ENCODE data around the gene DUSP23. TPM values are rescaled to one million over a fixed set of nuclear protein-coding genes. Genes with fewer than 3 reads are reported as not detected.

DUSP23 gene
- polyA plus RNA-seq, 1 experiment, result 22.8 TPM

DNA sequence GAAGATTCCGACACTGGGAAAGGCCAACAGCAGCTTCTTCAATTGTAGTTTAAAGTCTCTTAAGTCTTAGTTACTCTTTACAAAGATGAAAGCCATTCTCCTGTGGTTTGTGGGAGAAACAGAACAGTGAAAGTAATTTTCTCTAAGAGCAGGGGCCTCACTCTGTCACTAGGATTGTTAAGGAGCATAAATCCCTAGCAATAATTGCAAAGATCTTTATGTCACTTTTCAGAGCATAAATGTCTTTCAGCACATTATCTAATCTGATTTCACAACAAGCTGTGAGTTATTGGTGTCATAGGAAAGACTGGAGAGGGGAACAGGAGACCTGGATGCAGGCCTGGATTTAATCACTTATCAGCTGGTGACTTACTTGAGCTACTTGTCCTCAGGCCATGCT is 32.4 kb upstream of the DUSP23 start:
- DNase-seq (ENCODE audit: low read depth), result no peak
- Histone ChIP-seq H3K4me3 (ENCODE audit: low read depth, low read length) (no peak overlapping the region), H3K36me3 (ENCODE audit: control insufficient read depth, insufficient read depth, low read length) (no peaks in the 10 kb centered on the region), H3K27me3 (ENCODE audit: control insufficient read depth, insufficient read depth, low read length) (no peaks in the 10 kb centered on the region)
- ChIA-PET CTCF (interaction anchor here (1.8 kb wide), 1 partner anchor 8 kb away, joined by 4 read pairs; no protein-coding TSS in a partner anchor), POLR2A (no interaction called here)
- TF ChIP-seq CTCF (IDR thresholded peaks at IDR 0.05; ENCODE audit: insufficient read depth, low read depth, low read length), result no peak

GRCh38 chr1:159749630-159750029 is 31.1 kb upstream of the DUSP23 start:
- H3K36me3 ChIP-seq (ENCODE audit: control insufficient read depth, insufficient read depth, low read length), result no peaks in the 10 kb centered on the region
- CTCF ChIA-PET, result interaction anchor here (1.8 kb wide), 1 partner anchor 7 kb away, joined by 4 read pairs; no protein-coding TSS in a partner anchor
- no peak overlapping the region for H3K4me3 ChIP-seq (ENCODE audit: low read depth, low read length)
- POLR2A ChIA-PET, result no interaction called here
- TF ChIP-seq CTCF (IDR thresholded peaks at IDR 0.05; ENCODE audit: insufficient read depth, low read depth, low read length), result no peak
- no peaks in the 10 kb centered on the region for H3K27me3 ChIP-seq (ENCODE audit: control insufficient read depth, insufficient read depth, low read length)
- DNase-seq (ENCODE audit: low read depth), result no peak

DNA sequence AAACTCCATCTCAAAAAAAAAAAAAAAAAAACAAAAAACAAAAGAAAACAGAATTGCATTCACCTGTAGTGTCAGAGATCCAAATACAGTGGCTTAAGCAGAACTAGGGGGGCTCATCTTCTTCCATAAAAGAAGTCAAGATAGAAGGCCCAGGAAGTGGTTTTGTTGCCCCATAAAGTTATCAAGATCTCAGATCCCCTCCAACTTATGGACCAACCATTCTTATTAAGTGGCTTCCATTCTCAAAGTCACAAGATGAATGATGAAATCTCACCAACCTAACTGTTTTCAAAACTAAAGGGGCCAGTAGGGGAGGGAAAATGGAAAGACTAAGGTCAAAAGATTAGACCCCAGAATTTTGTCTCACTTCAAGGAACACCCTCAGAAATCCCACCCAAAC is 30.1 kb upstream of the DUSP23 start:
- DNase-seq (ENCODE audit: low read depth), result no peak
- TF ChIP-seq CTCF (IDR thresholded peaks at IDR 0.05; ENCODE audit: insufficient read depth, low read depth, low read length), result no peak
- no peak overlapping the region for H3K4me3 ChIP-seq (ENCODE audit: low read depth, low read length)
- H3K36me3 ChIP-seq (ENCODE audit: control insufficient read depth, insufficient read depth, low read length), result no peaks in the 10 kb centered on the region
- ChIA-PET POLR2A (no interaction called here), CTCF (no interaction called here)
- H3K27me3 ChIP-seq (ENCODE audit: control insufficient read depth, insufficient read depth, low read length), result no peaks in the 10 kb centered on the region

- POLR2A ChIA-PET, result no interaction called here
- TF ChIP-seq CTCF (IDR thresholded peaks at IDR 0.05; ENCODE audit: insufficient read depth, low read depth, low read length), result no peak
- Histone ChIP-seq H3K36me3 (ENCODE audit: control insufficient read depth, insufficient read depth, low read length) (no peaks in the 10 kb centered on the region), H3K4me3 (ENCODE audit: low read depth, low read length) (no peak overlapping the region), H3K27me3 (ENCODE audit: control insufficient read depth, insufficient read depth, low read length) (no peaks in the 10 kb centered on the region)
- no peak for DNase-seq (ENCODE audit: low read depth)
- CTCF ChIA-PET, result no interaction called here
These were observed 29.7 kb upstream of the DUSP23 start for GRCh38 chr1:159751031-159751430.

GRCh38 chr1:159752135-159752580 is 28.6 kb upstream of the DUSP23 start:
- CTCF ChIA-PET, result interaction anchor here (1.2 kb wide), 1 partner anchor 47 kb away, joined by 3 read pairs; no protein-coding TSS in a partner anchor
- Histone ChIP-seq H3K4me3 (ENCODE audit: low read depth, low read length) (no peak overlapping the region), H3K36me3 (ENCODE audit: control insufficient read depth, insufficient read depth, low read length) (no peaks in the 10 kb centered on the region), H3K27me3 (ENCODE audit: control insufficient read depth, insufficient read depth, low read length) (no peaks in the 10 kb centered on the region)
- no peak for DNase-seq (ENCODE audit: low read depth)
- POLR2A ChIA-PET, result no interaction called here
- TF ChIP-seq CTCF (IDR thresholded peaks at IDR 0.05; ENCODE audit: insufficient read depth, low read depth, low read length), result no peak
